ENCODE results near the gene AARS1.
"Not testable (repeated sequence)": the region's sequence is repeated elsewhere in the genome, so short reads cannot be mapped to it uniquely, and the experiment has no call there.

The AARS1 gene

DNA sequence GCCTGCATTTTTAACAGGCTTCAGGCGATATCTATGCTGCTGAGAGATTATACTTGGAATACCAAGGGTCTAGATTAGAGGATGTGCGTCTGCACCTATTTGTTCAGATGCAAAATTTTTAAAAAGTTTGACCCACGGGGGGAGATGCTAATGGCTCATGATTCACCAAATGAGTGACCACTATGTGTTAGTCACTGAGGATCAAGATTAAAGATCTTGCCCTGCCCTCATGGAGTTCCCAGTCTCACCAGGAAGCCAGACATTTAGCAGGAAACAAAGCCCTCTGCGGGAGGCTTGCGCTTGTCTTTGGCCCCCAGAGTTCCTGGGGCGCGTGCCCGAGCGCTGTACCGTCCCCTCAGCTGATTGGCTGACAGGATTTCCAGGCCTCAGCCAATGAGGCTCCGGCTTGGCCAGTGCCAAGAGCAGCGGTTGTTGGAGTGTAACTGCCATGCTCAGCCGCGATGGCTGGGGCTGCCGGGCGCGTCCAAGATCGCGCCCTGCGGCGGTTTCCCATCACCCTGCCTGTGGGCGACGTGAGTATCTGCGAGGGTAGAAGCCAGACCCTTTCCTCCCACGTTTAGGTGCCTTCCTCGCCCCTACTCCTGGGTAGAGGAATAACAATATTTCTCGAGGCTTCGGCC, 5.2 kb upstream of the AARS1 start:
- no peak for DNase-seq
- no peak overlapping the region for H3K4me3 Mint-ChIP-seq

DNA sequence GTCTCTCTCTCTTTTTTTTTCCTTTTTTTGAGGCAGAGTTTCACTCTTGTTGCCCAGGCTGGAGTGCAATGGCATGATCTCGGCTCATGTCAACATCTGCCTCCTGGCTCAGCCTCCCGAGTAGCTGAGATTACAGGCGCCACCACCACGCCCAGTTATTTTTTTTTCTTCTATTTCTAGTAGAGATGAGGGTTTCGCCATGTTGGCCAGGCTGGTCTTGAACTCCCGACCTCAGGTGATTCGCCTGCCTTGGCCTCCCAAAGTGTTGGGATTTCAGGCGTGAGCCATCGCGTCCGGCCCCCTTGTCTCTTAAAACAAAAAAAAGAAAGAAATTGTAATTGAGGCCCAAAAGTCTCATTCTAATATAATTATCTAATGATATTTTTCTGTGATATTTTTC, 2.8 kb upstream of the AARS1 start:
- H3K27me3 Mint-ChIP-seq, DNase-seq, H3K9me3 Mint-ChIP-seq, H3K4me3 Mint-ChIP-seq, ATAC-seq, H3K27ac Mint-ChIP-seq: not testable (repeated sequence)
- peaks cover 35% of the 10 kb centered on the region for H3K4me1 Mint-ChIP-seq

More for the DNA sequence above, 5.2 kb upstream of the AARS1 start:
- Mint-ChIP-seq H3K9me3 (no peaks in the 10 kb centered on the region), H3K27me3 (no peaks in the 10 kb centered on the region), H3K4me1 (peaks cover 24% of the 10 kb centered on the region), H3K27ac (no peak overlapping the region)
- no peak for ATAC-seq

GRCh38 chr16:70290949-70291519, 1.7 kb upstream of the AARS1 start:
- H3K27ac Mint-ChIP-seq, result peak overlapping the region in 1 of 2 donors; percentile 100
- no peak for ATAC-seq

GRCh38 chr16:70287304-70287971, 1.9 kb downstream of the AARS1 start:
- H3K9me3 Mint-ChIP-seq, ATAC-seq, DNase-seq, H3K27me3 Mint-ChIP-seq: not testable (repeated sequence)
- H3K4me3 Mint-ChIP-seq, result peak overlapping the region; percentile 98 to 99
- H3K4me1 Mint-ChIP-seq, result peaks cover 75% of the 10 kb centered on the region
- peak overlapping the region; percentile 74 to 100 for H3K27ac Mint-ChIP-seq

More at GRCh38 chr16:70290949-70291519, 1.7 kb upstream of the AARS1 start:
- Mint-ChIP-seq H3K9me3 (no peaks in the 10 kb centered on the region), H3K27me3 (no peaks in the 10 kb centered on the region), H3K4me3 (peak overlapping the region; percentile 98 to 99), H3K4me1 (peaks cover 41% of the 10 kb centered on the region)
- DNase-seq, result no peak

DNA sequence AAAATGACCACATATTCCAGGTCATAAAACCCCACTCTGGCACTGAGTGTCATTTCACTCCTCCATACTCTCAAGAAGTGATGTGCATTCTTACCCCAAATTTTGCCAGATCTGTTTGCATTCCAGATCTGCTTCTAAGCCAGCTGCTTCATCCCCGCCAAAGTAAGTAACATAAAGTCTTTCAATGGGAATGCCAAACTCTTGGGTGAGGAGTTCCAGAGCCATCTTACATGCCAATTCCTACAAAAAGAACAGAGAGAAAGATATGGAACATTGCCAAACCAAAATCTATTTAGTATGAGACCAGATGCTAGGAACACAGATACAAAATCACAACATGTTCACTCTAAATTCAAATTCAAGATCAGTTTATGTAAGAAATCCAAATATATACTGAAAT, 12.9 kb downstream of the AARS1 start:
- no peak overlapping the region for H3K27ac Mint-ChIP-seq
- H3K27me3 Mint-ChIP-seq, result no peaks in the 10 kb centered on the region
- DNase-seq (no peak), ATAC-seq (no peak)
- H3K4me3 Mint-ChIP-seq, result no peak overlapping the region
- peaks cover 4% of the 10 kb centered on the region for H3K4me1 Mint-ChIP-seq
- no peaks in the 10 kb centered on the region for H3K9me3 Mint-ChIP-seq

DNA sequence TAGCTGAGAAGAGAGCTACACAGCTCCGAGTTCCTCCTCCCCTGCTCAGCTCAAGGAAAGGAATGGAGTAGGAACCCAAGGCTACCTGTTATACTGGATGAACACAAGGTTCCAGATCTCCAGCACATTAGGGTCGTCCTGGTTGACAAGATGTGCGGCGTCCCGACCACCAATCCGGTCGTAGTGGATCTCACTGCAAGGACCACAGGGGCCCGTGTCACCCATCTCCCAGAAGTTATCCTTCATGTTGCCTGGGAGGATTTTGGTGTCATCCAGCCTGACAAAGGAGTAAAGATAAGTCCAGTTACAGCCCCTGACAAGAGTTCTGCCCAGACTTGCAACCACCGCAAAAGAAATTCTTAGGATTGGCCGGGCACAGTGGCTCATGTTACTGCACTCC, 17.6 kb downstream of the AARS1 start:
- no peak for ATAC-seq
- Mint-ChIP-seq H3K4me1 (peaks cover 5% of the 10 kb centered on the region), H3K4me3 (no peak overlapping the region), H3K9me3 (no peaks in the 10 kb centered on the region), H3K27ac (no peak overlapping the region), H3K27me3 (no peaks in the 10 kb centered on the region)
- DNase-seq, result no peak

- no peak overlapping the region for H3K27ac Mint-ChIP-seq
- H3K4me3 Mint-ChIP-seq, result no peak overlapping the region
- ATAC-seq, result no peak
- no peak for DNase-seq
- H3K9me3 Mint-ChIP-seq, result no peaks in the 10 kb centered on the region
- H3K4me1 Mint-ChIP-seq, result peaks cover 5% of the 10 kb centered on the region
- no peaks in the 10 kb centered on the region for H3K27me3 Mint-ChIP-seq
These were observed 19.1 kb downstream of the AARS1 start for GRCh38 chr16:70270176-70270575.

DNA sequence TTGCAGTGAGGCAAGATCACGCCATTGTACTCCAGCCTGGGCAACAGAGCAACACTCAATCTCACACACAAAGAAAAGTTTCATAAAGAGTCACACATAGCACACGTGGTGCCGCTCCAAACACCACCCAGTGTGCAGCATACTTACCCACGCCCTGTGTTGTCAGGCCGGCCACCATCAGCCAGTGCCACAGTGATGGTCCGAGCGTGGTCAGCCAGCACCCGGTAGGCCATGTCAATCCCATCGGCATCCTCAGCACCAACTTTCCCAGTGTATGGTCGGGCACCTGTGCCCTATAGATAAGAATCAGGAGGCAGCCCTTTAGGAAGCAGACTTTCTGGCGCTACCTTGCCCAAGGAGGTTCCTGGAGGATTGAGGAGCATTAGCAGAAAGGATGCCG, 19.8 kb downstream of the AARS1 start:
- H3K9me3 Mint-ChIP-seq, result no peaks in the 10 kb centered on the region
- no peak overlapping the region for H3K4me3 Mint-ChIP-seq
- ATAC-seq (no peak), DNase-seq (no peak)
- H3K27ac Mint-ChIP-seq, result peak overlapping the region in 1 of 2 donors; percentile 74
- peaks cover 5% of the 10 kb centered on the region for H3K4me1 Mint-ChIP-seq
- no peaks in the 10 kb centered on the region for H3K27me3 Mint-ChIP-seq

GRCh38 chr16:70267922-70268321, 21.4 kb downstream of the AARS1 start:
- not testable (repeated sequence) for ATAC-seq

DNA sequence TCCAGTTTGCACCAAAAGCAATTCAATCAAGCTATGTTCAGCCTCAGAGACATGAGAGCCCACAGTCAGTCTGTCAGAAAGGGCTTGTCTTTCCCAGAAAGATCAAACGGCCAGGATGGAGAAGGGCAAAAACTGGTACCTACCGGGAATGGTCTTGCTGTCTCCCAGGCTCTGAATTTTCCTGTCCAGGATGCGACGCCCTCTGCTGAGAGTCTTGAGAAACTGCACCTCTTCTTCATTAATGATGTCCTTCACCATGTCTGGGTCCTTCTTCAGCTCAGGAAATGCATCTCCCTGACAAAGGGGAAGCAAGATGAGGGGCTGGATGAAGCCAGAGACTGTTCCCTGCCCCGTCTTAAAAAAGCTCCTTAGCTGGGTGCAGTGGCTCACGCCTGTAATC, 21.8 kb downstream of the AARS1 start:
- no peak for ATAC-seq
- Mint-ChIP-seq H3K4me3 (no peak overlapping the region), H3K4me1 (peaks cover 5% of the 10 kb centered on the region), H3K27me3 (no peaks in the 10 kb centered on the region), H3K9me3 (no peaks in the 10 kb centered on the region), H3K27ac (peak overlapping the region; percentile 85 to 93)
- DNase-seq, result no peak

More at GRCh38 chr16:70267922-70268321, 21.4 kb downstream of the AARS1 start:
- not testable (repeated sequence) for H3K27me3 Mint-ChIP-seq, H3K9me3 Mint-ChIP-seq, H3K4me3 Mint-ChIP-seq, DNase-seq, H3K4me1 Mint-ChIP-seq
- H3K27ac Mint-ChIP-seq, result peak overlapping the region in 1 of 2 donors; percentile 85

- H3K9me3 Mint-ChIP-seq, ATAC-seq, DNase-seq, H3K4me1 Mint-ChIP-seq, H3K27me3 Mint-ChIP-seq, H3K4me3 Mint-ChIP-seq, H3K27ac Mint-ChIP-seq: not testable (repeated sequence)
These were observed 29.4 kb downstream of the AARS1 start for GRCh38 chr16:70259903-70260302.

- H3K9me3 Mint-ChIP-seq, result no peaks in the 10 kb centered on the region
- H3K27ac Mint-ChIP-seq, result no peak overlapping the region
These were observed 30.4 kb downstream of the AARS1 start for GRCh38 chr16:70258946-70259345.

DNA sequence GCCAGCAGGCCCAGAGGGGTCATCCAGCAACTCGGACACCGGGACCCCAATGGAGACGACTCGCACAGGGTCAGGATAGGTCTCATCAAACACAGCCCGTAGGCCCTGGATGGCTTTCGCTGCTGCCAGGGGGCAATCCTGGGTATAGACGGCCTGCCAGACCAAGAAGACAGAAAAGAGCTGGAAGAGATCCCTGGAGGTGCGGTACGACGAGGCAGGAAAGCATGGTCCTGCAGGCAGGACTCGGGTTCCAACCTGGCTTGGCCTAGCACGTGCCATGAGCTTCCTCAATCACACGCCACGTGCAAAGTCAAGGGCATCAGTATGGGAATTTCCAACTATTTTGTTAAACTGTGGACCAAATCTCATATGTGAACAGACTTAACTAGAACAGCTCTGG, 31.2 kb downstream of the AARS1 start:
- Mint-ChIP-seq H3K4me3 (no peak overlapping the region), H3K27me3 (no peaks in the 10 kb centered on the region), H3K4me1 (peaks cover 12% of the 10 kb centered on the region), H3K9me3 (no peaks in the 10 kb centered on the region), H3K27ac (no peak overlapping the region)
- no peak for DNase-seq
- no peak for ATAC-seq

More at GRCh38 chr16:70258946-70259345, 30.4 kb downstream of the AARS1 start:
- Mint-ChIP-seq H3K27me3 (no peaks in the 10 kb centered on the region), H3K4me1 (peaks cover 6% of the 10 kb centered on the region), H3K4me3 (no peak overlapping the region)
- DNase-seq (no peak), ATAC-seq (no peak)

DNA sequence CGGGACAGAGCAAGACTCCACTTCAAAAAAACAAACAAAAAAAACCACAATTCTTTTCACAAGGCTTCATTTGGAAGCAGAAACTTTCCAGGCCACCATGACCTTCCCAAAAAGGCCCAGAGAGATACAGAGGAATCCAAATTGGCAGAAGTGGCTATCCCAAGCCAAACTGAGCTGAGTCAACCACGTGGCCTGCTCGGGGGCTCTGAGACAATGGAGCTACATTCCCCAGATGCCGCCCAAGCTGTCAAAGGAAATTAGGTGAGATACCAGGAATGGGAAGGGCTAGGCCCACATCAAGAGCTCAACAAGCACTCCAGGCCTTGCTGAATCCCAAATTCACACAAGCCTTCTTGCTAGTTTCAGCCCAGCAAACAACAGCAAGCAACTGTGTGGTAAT, 31.9 kb downstream of the AARS1 start:
- H3K9me3 Mint-ChIP-seq, result no peaks in the 10 kb centered on the region
- H3K4me1 Mint-ChIP-seq, result peaks cover 17% of the 10 kb centered on the region
- DNase-seq, result no peak
- ATAC-seq, result no peak
- H3K27me3 Mint-ChIP-seq, result no peaks in the 10 kb centered on the region
- no peak overlapping the region for H3K27ac Mint-ChIP-seq
- H3K4me3 Mint-ChIP-seq, result no peak overlapping the region

DNA sequence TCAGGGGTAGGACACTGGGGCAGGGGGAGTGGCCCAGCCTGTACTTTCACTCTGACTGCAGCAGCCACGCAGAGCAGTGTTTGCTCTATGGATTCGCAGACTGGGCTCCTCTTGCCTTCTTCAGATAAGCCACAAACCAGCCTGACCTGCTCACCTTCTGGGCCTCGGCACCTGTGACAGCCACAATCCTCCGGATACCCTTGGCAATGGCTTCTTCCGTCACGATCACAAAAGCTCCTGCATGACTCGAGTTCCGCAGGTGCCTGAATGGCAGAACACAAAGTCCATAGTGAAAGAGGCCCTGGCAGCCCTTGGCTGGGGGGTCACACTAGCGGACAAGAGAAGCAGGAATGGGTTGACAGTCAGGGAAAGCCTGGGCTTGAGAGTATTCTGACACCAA, 33.7 kb downstream of the AARS1 start:
- ATAC-seq (no peak), DNase-seq (peak in 1 of 2 donors; percentile 20)
- H3K27me3 Mint-ChIP-seq, result no peaks in the 10 kb centered on the region
- H3K4me3 Mint-ChIP-seq, result no peak overlapping the region
- no peaks in the 10 kb centered on the region for H3K9me3 Mint-ChIP-seq
- peak overlapping the region in 1 of 2 donors; percentile 21 for H3K27ac Mint-ChIP-seq
- peaks cover 26% of the 10 kb centered on the region for H3K4me1 Mint-ChIP-seq

DNA sequence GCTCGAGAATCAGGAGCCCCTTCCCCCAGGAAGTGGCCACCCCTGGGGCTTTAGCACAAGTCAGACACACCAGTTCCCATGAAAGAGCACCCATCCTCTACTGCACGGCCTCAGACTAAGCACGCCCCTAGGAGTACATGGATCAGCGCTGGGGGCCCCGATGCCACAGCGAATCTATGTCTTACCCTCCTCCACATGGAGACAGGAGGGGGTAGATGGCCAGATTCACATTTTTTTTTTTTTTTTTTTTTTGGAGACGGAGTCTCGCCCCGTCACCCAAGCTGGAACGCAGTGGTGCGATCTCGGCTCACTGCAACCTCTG, 34.4 kb downstream of the AARS1 start:
- H3K27ac Mint-ChIP-seq, result no peak overlapping the region

More for the DNA sequence above, 34.4 kb downstream of the AARS1 start:
- Mint-ChIP-seq H3K9me3 (no peaks in the 10 kb centered on the region), H3K4me1 (peaks cover 31% of the 10 kb centered on the region), H3K27me3 (no peaks in the 10 kb centered on the region), H3K4me3 (no peak overlapping the region)
- ATAC-seq (no peak), DNase-seq (no peak)

Data from stimulated activated naive CD8-positive, alpha-beta T cell treated with anti-CD3 and anti-CD28 coated beads, Interleukin-15, amount 100 ng/mL, for 72 hours (primary cell).